PFSK-1 (cell line): Measurements from ENCODE around the gene MYOF.

ENCODE experiments used
- POLR2AphosphoS5 ChIP-seq: IDR thresholded peaks from 2 replicates; pipeline ENCODE4 v1.6.1; 2012; ENCODE audit warnings: low read depth, mild to moderate bottlenecking, control low read depth, low read length, moderate library complexity
- REST ChIP-seq, 2 experiments: IDR thresholded peaks; 2 replicates each; pipeline versions ENCODE4 v1.6.1 to v1.8.0; 2011 to 2012; ENCODE audit warnings: low read depth in 2 of 2, low read length in 2 of 2, control low read depth in 1 of 2, inconsistent platforms in 1 of 2, mild to moderate bottlenecking in 1 of 2, moderate library complexity in 1 of 2; ENCODE audit not compliant: insufficient read depth in 1 of 2
- SIN3A ChIP-seq: IDR thresholded peaks from 2 replicates; pipeline ENCODE4 v1.6.1; 2012; ENCODE audit warnings: mild to moderate bottlenecking, low read length, moderate library complexity, borderline replicate concordance; ENCODE audit not compliant: insufficient read depth
- TAF1 ChIP-seq: IDR thresholded peaks from 2 replicates; pipeline ENCODE4 v1.6.1; 2012; ENCODE audit warnings: low read length, control low read depth, borderline replicate concordance; ENCODE audit not compliant: insufficient read depth

DNA sequence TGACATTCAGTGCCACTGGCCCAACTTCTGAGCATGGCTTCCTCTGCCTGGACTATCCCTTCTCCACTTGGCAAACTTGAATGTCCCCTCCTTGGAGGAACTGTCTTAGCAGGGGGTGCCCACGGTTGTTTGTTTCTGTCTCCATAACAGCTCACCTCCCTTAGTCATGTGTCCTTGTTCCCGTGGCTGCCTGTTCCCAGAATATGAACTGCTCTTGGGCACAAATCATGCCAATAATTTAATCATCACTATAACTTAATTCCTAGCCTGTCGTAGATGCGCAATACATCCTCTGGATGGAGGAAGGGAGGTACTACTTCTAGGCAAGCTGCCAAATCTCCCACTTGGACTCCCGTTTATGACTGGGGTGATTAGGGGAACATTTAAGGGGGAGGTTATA lies 173.1 kb downstream of the MYOF start:
- no peak for TF ChIP-seq POLR2AphosphoS5
- no peak for TF ChIP-seq REST (IDR thresholded peaks at IDR 0.05; ENCODE audit: insufficient read depth in 1 of 2, low read depth in 2 of 2, low read length in 2 of 2)
- TF ChIP-seq TAF1, result no peak
- no peak for TF ChIP-seq SIN3A
